Dedifferentiated amniotic fluid mesenchymal stem cell (primary cell): ENCODE data around the gene TDRD6.

ENCODE experiments used
- DNase-seq: peaks from one replicate; pipeline ENCODE4 v3.0.0-alpha.2; 2016; ENCODE audit errors: extremely low spot score

The TDRD6 gene

DNA sequence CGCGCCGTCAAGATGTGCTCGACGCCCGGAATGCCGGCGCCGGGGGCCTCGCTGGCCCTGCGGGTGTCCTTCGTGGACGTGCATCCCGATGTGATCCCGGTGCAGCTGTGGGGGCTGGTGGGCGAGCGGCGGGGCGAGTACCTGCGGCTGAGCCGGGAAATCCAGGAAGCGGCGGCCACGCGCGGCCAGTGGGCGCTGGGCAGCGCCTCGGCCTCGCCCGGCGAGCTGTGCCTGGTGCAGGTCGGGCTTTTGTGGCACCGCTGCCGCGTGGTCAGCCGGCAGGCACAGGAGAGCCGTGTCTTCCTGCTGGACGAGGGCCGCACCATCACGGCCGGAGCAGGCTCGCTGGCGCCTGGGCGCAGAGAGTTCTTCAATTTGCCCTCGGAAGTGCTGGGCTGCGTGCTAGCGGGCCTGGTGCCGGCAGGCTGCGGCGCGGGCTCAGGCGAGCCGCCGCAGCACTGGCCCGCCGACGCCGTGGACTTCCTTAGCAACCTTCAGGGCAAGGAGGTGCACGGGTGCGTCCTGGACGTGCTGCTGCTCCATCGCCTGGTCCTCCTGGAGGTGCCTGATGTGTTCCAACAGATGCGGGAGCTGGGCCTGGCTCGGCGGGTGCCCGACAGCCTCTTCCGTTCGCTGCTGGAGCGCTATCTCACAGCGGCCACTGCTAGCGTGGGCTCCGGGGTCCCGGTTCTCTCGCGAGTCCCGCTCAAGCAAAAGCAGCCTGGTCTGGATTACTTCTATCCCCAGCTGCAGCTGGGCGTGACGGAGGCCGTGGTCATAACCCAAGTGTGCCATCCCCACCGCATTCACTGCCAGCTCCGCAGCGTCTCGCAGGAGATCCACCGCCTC lies 656 bp downstream of the TDRD6 start:
- no peak for DNase-seq

DNA sequence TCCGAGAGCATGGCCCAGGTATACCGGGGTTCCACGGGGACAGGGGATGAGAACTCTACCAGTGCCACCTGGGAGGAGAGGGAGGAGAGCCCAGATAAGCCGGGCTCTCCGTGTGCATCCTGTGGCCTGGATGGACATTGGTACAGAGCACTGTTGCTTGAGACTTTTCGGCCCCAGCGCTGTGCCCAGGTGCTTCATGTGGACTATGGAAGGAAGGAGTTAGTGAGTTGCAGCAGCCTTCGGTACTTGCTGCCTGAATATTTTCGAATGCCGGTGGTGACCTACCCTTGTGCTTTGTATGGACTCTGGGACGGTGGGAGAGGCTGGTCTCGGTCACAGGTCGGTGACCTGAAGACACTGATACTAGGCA lies 1.3 kb downstream of the TDRD6 start:
- DNase-seq = no peak

DNA sequence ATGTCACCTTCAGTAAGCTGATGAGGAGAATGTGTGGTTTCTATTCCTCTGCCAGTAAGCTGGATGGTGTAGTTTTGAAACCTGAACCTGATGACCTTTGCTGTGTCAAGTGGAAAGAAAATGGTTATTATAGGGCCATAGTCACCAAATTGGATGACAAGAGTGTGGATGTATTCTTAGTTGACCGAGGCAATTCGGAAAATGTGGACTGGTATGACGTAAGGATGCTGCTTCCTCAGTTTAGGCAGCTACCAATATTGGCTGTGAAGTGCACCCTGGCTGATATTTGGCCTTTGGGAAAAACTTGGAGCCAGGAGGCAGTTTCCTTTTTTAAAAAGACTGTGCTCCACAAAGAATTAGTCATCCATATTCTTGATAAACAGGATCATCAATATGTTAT lies 2.0 kb downstream of the TDRD6 start:
- DNase-seq = no peak

DNA sequence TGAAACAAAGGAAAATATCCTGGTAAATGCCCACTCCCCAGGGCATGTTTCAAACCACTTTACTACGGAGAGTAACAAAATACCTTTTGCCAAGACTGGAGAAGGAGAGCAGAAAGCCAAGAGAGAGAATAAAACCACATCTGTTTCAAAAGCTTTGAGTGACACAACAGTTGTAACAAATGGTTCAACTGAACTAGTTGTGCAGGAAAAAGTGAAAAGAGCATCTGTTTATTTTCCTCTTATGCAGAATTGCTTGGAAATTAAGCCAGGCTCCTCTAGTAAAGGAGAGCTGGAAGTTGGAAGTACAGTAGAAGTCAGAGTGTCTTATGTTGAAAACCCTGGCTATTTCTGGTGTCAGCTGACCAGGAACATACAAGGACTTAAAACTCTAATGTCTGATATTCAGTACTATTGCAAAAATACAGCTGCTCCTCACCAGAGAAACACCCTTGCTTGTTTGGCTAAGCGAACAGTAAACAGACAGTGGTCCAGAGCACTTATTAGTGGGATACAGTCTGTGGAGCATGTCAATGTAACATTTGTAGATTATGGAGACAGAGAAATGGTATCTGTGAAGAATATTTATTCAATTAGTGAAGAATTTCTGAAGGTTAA lies 2.6 kb downstream of the TDRD6 start:
- DNase-seq = no peak

DNA sequence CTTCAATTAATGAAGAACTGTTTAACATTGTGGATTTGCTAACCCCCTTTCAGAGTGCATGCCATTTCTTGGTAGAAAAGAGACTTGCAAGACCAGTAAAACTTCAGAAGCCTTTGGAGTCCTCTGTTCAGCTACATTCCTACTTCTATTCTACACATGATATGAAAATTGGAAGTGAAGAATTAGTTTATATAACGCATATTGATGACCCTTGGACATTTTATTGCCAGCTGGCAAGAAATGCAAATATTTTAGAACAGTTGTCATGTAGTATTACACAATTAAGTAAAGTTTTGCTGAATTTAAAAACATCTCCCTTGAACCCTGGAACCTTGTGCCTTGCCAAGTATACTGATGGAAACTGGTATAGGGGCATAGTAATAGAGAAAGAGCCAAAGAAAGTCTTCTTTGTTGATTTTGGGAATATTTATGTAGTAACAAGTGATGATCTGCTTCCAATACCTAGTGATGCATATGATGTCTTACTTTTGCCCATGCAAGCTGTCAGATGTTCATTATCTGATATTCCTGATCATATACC lies 3.3 kb downstream of the TDRD6 start:
- DNase-seq = no peak

DNA sequence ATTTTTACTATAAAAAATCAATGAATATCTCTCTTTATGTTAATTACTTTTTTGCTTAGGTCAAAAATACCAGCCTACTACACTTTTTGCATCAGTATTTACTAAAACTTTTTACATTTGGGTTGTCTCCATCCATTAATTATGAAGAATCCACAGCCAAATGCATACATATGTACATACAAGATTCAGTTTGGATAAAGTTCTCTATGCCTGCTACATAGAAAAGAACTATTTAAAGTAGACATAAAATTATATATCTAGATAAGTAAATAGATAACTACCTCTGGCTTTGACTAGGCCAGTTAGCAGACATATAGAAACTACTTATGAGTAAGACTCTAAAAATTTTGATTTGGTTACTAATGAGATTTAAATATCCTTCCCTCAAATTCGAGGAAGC lies 12.3 kb downstream of the TDRD6 start:
- DNase-seq = no peak

DNA sequence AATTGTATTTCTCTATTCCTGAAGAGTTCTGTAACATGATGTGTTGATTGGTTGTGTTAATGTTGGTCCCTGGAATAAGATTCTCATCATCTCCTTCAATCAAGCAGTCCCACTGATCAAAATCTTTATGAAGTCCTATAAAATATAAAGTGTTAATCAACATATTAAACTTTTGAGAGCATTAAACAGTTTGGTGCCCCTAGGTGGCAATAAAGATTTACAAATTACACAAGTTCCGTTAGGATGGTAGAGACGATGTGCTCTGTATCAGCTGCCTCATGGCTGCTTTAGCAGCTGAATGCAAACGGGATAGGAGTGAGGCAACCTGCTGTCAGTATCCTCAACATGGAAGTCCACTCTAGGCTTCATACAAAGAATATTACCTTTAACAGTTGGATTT lies 16.9 kb downstream of the TDRD6 start:
- no peak for DNase-seq

DNA sequence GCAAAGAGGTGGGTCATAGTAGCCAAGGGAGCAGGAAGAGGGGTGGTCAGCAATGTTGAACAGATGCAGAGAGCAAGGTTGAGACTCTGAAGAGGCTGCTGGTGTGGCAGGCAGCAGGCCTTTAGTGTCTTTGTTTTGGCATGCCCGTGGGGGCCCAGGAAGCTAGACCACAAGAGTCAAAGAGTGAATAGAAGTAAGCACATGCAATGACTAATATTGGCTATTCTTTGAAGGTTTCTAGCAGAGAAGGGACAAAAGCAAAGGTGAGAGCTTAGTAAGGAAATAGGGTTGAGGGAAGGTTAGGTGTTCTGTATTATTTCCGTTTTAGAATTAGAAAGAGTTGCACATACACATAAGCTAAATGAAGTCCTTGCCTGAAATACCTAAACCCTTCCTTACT lies 18.8 kb downstream of the TDRD6 start:
- no peak for DNase-seq

DNA sequence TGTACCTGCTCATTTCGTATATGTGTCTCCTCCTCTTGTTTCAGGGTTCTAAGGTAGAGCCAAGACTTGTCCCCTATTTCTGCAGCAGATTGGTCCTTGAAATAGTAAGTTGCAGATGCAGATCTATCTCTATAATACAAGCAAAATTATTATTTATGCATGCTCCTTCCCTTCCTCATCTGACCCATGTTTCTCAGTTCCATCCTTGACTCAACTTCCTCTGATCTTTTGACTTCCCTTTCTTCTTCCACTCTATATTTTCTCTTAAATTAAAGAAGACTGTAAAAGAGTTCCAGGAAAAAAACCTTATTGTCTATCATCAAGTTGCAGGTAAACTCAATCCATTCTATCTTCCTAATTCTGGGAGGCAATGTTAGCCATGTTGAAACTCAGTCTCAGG lies 23.8 kb downstream of the TDRD6 start:
- no peak for DNase-seq

DNA sequence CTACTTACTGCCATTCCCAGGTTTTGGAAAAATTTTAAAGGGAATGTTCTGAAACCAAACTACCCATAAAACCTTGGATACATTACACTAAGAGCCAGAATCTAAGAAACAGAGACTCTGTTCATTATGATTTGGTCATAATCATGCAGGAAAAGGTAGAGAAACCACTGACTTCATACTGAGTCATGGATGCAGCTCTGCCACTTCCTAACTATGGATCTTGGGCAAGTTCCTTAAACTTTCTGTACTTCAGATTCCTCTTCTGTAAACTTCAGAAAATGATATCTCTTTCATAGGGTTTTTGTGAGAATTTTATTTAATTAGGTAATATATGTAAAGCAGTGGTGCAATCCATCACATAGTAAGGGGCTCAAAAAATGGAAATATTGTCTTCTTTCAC lies 27.5 kb downstream of the TDRD6 start:
- no peak for DNase-seq

DNA sequence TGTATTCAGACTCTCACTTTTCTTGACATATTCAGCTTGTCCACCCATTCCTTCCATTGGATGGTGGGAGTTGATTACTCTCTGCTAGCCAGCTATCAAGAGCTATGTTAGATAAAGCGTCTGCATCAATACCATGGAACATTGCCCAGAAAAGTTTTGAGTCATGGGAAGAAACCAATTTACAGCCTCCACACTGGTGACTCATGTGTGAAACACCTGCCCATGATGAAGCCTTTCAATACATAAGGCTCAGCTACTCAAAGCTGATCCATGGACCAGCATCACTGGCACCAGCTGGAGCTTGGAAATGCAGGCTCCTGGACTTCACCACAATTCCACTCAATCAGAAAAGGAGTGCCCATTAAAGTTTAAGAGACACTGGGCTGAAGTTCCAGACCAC lies 31.4 kb downstream of the TDRD6 start:
- no peak for DNase-seq

DNA sequence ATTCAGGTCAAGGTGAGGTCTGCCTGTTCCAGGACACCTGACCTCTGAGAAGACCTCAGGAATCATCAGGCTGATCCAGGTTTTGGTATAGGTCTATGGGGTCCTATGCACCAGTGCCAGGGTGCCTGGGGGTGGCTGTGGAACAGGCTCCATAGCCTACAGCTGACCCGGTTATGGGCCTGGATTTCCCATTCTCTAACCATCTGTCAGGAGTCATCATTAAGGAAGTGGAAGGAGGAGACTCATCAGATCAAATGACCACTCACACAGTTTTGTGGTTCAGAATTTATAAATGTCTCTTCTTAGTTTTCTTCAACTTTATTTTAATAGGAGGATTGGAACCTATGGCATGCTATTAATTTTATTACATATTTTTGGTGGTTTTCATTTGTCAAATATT lies 32.7 kb downstream of the TDRD6 start:
- no peak for DNase-seq

DNA sequence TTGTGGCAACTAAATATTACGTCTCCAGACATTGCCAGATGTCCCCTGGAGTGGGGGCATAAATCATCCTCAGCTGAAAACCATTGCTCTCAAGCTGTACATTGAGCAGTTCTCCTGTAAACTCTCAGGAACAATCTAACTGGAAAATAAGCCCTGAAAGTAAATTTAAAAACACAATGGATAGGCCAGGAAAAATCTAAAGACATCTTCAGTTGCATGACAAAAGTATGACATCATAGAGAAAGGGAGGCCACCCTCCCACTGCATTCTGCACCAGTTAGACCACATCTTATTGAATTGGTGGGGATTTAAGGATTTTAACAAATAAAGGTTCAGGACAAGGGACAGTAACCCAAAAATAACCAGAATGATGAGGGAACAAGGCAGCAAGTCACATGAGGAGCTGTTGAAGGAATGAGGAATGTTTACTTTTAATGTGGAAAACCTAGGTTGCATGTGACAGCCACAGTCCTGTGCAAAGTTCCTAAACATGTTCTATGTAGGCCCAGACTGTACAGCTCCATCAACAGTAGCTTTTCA lies 42.2 kb downstream of the TDRD6 start:
- no peak for DNase-seq

DNA sequence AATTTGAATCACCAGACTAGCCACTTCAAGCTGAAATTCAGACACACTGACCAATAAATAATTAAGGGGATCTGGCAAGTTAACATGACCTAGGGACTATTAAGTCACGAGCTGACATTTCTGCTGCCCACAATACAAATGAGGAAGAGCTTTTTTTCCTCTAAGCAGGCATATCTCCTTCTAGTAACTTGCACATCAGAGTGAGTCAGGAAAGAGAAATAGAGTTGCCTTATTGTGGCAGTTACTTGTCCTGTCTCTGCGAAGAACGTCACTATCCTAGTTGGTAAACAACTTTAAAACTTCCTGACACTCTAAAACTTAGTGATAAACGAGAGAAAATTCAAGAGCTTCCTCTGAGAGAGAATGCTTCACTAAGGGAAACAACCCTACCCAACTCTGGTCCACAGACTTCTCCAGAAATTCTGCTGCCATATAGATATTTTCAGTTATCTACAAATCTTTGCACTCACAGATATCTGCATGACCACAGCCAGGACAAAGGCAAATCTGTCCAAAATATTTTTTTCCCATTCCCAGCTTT lies 43.3 kb downstream of the TDRD6 start:
- no peak for DNase-seq

DNA sequence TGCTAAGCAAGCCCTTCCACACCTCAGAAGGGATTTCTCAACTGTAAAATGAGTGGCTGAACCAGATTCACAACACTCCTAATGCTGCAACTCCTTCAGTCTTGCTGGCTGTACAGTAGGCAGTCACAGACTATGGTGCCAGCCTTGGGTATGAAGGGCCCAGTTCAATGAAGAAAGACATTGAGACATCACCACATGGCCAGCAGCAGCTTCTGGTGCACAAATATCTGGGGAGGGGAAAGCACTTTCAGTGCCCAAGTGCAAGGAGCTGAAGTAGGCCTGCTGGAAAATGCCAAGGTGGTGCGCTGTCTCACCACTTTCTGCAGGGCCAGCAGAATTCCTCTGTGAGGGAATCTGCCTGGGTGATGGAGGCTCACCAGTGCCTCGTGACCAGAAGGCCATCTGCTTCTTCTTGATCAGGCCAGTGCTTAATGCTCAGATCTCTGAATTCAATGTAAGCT lies 45.7 kb downstream of the TDRD6 start:
- DNase-seq = no peak

DNA sequence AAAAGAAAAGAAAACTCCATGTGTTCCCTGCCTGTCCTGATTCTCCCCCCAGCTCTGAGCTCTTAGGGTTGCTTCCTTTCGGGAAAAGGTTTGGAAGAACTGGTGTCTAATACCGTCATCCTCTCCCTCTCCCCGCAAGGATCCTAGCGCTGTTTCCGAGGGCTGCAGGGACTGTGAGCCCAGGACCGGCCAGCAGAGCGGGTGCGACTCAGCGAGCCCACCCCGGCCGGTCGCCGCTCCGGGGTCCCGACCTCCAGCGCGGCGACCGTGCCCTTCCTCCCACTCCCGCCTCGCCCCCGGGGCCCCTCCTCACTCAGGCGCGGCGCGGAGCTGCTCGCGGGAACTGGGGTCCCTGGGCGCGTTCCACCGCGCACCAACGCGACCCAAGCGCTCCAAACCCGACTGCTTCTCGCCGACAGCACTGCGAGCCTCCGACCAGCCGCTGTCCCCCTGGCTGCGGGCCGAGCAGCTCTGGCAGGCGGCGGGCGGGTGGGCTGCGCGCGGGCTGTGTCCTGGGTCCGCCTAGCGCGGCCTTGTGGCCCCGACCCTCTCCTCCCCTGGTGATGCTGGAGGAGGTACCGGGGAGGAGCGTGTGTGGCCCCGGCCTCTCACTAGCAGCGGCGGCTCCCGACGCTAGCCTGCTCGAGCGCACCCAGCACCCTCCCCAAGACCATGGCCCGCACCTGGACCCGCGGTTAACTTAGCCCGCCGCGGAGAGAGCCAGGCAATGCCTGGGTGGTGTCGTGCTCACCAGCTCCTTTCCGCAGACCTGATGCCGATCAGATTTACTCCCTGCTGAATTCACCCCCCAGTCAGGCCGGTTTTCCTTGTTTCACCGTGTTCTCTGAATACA lies 47.4 kb downstream of the TDRD6 start, which contains the start of gene PLA2G7:
Gene PLA2G7 (minus strand): TSS at position 509 of the 853 bp plus-strand sequence. CDS start 12,484 bp downstream, outside the sequence.
- no peak for DNase-seq

DNA sequence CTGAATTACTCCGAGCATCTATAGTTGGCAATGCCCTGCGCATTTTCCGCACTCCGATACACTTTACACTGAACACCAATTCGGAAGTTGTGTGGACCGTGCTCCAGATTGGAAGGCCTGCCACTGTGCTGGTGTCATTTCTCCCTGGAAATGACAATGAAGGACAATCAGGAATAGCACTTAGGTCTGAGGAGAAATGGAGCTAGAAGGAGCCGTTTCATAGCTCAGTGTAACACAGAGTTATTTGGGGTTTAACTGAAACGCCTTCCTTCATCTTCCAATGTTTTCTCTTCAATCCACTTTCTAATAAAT lies 48.0 kb downstream of the TDRD6 start:
- no peak for DNase-seq

DNA sequence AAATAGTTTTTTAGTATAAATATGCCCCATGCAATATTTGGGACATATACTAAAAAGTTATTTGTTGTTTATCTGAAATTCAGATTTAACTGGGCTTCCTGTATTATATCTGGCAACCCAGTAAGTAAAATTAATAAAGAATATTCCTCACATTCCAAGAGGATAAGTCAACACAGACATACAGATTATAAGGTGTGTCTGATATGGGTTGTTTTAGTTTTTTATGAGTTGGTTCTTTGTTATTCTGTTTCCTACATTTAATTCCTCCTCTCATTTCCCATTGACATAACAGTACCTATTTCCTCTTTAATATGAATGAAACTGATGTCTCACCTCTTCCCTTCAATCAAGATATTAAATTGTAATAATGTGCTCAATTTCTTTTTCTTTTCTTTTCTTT lies 49.2 kb downstream of the TDRD6 start:
- DNase-seq = no peak

DNA sequence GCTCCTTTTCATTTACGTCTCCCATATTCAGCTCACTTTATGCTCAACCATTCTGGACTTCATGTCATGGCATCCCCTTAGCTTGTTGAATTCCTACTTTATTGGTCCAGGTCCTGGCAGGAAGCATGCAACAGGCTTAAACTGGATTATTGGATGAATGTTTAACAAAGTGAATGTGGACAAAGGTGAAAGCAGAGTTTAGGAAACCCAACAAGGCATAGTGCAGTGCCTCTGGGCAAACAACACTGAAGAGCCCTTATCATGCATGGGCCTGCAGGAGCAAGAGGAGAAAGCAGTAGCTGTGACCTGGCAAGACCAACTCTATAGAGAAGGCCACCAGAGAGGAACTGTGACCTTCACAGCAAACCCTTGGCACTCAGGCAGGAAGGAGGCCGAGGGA lies 53.8 kb downstream of the TDRD6 start:
- no peak for DNase-seq

DNA sequence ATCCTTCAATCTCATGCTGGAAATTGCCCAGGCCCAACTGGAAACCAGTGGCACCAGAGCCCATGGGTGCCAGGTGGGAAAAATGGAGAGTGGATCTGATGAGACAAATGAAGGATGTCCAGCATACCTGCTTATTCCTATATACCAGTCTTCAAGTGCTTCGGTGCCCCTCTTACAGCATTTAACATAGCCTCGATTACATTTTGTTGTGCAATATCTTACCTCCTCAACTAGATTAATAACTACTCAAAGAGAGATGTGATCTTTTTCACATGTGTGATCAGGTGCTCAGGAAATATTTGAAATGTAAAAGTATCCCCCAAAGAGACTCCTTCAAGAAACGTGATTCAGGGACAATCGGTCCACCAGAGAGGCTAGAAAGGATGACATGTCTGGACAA lies 54.2 kb downstream of the TDRD6 start:
- no peak for DNase-seq

DNA sequence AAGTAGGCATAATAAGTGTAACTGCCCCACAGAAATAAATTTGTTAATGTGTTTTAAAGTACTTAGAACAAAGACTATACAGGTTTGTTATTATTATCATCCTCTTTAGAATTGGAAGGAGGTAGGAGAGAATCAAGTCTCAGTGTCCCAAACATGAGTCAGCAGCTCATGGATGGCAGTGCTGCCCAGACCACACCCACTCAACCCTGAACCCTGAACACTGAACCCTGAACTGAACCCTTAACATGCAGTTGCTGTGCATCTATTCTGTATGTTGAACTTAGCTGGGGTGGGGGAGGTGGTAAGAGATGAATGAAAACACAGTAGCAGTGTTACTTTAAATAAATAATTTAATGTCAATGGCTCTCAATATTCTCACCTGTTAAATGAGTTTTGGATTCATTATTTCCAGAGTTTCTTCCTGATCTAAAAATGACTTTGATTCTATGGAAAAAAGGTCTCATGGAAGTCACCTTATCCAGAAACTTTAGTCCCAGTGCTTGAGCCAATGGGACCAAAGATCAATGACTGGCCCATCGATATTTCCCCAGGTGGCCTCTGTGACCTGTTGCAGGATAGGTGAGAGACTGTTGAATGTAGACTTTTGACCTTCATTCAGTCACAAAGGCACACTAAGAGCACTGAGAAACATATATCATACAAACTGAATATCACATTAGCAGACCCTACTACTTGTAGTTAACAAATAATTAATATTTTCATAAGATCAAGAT lies 55.9 kb downstream of the TDRD6 start:
- DNase-seq = no peak
